Testis (tissue), 2 donors: ENCODE results near the gene ANKRD18A.
"Not testable (repeated sequence)": the region's sequence is repeated elsewhere in the genome, so short reads cannot be mapped to it uniquely, and the experiment has no call there.

Experiments used
- POLR2A ChIP-seq: fragments of 450-650 bp; IDR thresholded peaks from one replicate; pipeline ENCODE4 v1.6.1; 2017; ENCODE audit warnings: antibody characterized with exemption, mild to moderate bottlenecking, moderate library complexity
- TF ChIP-seq, protein P1 (sequence below), 3 experiments: fragments of 450-650 bp in 2 of 3; fragments of 200-600 bp in 1 of 3; sonication (generic) in 1 of 3; IDR thresholded peaks; one replicate each; pipeline ENCODE4 v1.5.1; 2016 to 2019; ENCODE audit warnings: antibody characterized with exemption in 3 of 3, mild to moderate bottlenecking in 2 of 3, moderate library complexity in 1 of 3

DNA sequence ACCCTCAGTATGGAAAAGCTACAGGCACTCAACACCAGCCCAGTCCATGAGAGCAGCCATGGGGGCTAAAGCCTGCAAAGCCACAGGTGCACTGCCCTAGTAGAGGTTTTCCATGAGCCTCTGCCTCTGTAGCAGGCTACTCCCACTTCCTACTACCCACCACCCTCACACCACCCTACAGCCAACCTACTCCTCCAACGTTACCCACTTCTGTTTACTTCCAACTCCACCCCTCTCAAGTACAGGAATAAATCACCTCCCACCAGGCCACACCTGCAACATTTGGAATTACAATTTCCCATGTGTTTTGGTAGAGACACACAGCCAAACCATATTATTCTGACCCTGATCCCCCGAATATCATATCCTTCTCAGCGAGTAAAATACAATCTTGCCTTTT, 61.2 kb downstream of the ANKRD18A start:
- not testable (repeated sequence) for TF ChIP-seq POLR2A
- TF ChIP-seq, protein P1, sequence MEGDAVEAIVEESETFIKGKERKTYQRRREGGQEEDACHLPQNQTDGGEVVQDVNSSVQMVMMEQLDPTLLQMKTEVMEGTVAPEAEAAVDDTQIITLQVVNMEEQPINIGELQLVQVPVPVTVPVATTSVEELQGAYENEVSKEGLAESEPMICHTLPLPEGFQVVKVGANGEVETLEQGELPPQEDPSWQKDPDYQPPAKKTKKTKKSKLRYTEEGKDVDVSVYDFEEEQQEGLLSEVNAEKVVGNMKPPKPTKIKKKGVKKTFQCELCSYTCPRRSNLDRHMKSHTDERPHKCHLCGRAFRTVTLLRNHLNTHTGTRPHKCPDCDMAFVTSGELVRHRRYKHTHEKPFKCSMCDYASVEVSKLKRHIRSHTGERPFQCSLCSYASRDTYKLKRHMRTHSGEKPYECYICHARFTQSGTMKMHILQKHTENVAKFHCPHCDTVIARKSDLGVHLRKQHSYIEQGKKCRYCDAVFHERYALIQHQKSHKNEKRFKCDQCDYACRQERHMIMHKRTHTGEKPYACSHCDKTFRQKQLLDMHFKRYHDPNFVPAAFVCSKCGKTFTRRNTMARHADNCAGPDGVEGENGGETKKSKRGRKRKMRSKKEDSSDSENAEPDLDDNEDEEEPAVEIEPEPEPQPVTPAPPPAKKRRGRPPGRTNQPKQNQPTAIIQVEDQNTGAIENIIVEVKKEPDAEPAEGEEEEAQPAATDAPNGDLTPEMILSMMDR (IDR thresholded peaks at IDR 0.05) = not testable (repeated sequence)
